Body of pancreas (tissue), 4 donors: ENCODE results near the gene PPAT.

Experiments used
- CTCF ChIP-seq, 7 experiments: fragments of 450-650 bp in 4 of 7; fragments of 200-600 bp in 3 of 7; sonication (generic) in 3 of 7; IDR thresholded peaks; one replicate each; pipeline ENCODE4 v1.5.1; 2016 to 2019; ENCODE audit warnings: antibody characterized with exemption in 7 of 7
- POLR2A ChIP-seq, 3 donors: fragments of 450-650 bp; IDR thresholded peaks; one replicate each; pipeline ENCODE4 v1.6.1; 2016; ENCODE audit warnings: antibody characterized with exemption in 3 of 3, mild to moderate bottlenecking in 2 of 3

GRCh38 chr4:56448301-56448700, 12.9 kb upstream of the PPAT start:
- no peak for TF ChIP-seq CTCF (IDR thresholded peaks at IDR 0.05)
- TF ChIP-seq POLR2A (IDR thresholded peaks at IDR 0.05), result no peak
